Cardiac septum (tissue), 1 donor: ENCODE data around the gene ABCC9. TPM values are rescaled to one million over a fixed set of nuclear protein-coding genes. Genes with fewer than 3 reads are reported as not detected.
"Not testable (repeated sequence)": the region's sequence is repeated elsewhere in the genome, so short reads cannot be mapped to it uniquely, and the experiment has no call there.

Experiments
- DNase-seq: peaks from one replicate; pipeline ENCODE4 v3.0.0-alpha.2; 2020; ENCODE audit warnings: low spot score
- intact Hi-C: fragments of 100-400 bp; cut with DNase I; formaldehyde crosslinking; loops from one replicate; pipeline ENCODE4 v1.14.0; 2022
- total RNA-seq: library from RNA; stranded (reverse); fragmentation: NEBNext Ultra II Directional; extraction: Animal tissue kit (Norgen Biotek cat#: 25700); gene quantifications from one replicate; pipeline ENCODE4 v1.2.1, GENCODE V29; 2021
- donor health status: DM: no; HTN: no; CAD: no.

The ABCC9 gene
- total RNA-seq, 1 donor from 2014 or later: 66.2 TPM

DNA sequence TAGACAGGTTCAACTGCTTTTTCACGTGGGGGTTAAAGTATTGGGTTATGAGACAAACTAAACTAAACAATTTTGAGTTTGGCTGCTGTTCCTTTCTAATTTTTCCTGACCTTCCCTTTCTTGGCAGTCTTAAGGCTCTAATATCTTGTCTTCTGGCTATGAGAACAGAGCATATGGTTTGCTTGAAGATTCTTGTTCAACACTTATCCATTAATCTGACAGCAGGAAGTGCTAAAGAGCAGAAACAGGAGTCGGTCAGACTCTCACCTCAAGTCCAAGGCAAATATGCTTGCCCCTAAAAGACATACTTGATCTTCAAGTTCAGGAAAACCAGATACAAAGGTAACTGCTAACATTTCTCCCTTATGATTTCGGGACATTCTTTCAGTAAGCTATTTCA lies 114.1 kb downstream of the ABCC9 start:
- no peak for DNase-seq
- intact Hi-C loops: no loop called here

DNA sequence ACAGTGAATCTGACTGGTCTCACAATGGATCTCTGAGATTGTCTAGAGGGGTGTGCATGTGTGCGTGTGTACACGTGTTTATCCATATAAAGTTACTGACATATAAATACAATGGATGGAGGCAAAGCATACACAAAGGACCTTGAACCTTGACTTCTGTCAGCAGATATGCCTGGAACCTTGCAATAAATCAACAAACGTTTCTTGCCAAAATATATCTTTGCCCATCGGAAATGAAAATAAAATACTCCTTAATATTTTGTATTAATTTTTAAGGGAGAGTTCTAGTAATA lies 114.7 kb downstream of the ABCC9 start:
- DNase-seq: no peak
- intact Hi-C loops: no loop called here

- no peak for DNase-seq
- intact Hi-C loops: no loop called here
Measured at GRCh38 chr12:21825886-21826617, 115.2 kb downstream of the ABCC9 start.

GRCh38 chr12:21823581-21823980 lies 117.6 kb downstream of the ABCC9 start:
- intact Hi-C loops: loop anchor here (5.0 kb wide), 1 partner anchor 119 kb away; the partner anchor contains the start of gene ABCC9

DNA sequence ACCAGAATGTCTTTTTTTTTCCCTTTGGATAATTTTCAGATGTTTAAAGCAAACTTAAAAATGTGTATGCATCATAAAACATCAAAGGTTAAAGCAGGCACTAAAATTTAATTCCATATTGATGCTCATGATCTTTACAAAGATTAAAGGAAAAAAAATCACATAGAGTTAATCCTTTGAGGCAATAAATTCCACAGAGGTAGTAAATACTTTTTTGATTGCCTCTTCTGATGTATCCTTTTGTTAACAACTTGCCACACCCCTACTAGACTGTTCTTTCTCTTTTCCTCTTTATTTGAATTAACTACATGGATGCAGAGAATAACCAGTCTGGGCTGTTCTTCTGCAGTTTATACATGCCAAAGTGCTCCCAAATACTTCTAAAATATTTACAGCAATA lies 121.5 kb downstream of the ABCC9 start:
- DNase-seq: no peak
- intact Hi-C loops: loop anchor here (5.0 kb wide), 1 partner anchor 123 kb away; the partner anchor contains the start of gene ABCC9

More at GRCh38 chr12:21823581-21823980, 117.6 kb downstream of the ABCC9 start:
- DNase-seq: peak; percentile 75

DNA sequence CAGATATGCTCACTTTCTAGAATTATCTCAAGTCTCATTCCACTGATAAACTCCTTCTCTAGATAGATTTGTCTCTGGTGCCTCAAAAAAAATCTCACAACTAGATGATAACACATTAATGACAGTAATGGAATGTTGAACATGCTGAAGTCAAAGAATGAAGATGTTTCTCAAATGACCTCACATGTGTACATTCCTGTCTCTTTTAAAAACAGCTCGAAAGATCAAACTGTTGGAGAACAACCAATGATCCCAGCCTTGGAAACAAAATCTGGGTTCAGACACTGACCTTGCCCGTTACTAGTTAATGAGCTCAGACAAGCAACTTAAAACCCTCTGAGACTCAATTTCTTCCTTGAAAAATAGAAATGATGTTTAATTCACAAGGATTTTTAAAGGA lies 122.0 kb downstream of the ABCC9 start:
- DNase-seq: no peak
- intact Hi-C loops: no loop called here

DNA sequence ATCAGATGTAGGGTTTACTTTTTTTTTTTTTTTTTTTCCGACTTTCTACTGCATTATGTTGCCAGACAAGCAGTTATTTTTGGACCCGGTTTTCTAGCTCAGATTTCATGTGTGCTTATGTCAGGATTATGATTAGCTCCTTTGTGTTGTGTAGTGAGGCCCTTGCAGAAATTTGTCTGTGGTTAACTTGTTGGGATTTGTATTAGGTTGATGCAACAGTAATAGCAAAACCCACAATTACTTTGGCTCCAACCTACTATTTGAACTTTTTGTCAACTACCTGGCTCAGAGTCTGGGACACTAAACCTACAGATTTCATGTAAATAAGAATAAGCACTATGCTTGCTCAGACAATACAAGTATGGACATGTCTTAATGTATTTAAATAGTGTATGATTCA lies 122.6 kb downstream of the ABCC9 start:
- intact Hi-C loops: no loop called here
- no peak for DNase-seq

DNA sequence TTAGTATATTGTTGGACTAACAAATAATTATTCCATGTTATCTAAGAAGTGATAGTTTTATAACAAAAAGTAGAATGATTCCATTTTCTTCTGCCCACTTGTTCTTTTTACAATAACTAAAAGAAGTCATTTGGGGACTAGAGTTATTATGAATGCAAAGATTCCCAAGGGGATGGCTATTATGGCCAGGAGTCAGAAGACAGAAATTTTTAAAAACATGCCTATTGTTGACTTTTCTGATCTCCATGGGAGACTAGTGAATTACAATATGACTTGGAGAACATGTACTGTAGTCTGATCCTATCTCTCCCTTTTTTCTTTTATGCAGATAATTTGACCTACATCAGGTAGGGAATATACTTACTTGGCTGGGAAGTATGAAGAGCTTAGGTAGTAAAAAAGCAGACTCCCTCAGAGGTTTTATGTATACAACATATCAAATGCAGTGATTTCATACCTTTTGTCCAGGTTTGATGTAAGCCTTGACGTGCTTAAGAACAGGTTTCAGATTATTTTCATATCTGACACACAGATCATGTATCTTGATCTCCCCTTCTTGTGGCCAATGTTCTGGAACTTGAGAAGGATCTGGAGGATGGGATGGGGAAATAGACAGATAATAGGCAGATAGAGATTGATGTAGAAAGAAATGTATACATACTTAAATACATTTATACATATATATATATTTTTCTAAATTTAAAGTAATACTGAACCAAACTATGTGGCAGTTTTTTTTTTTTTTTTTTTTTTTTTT lies 125.7 kb downstream of the ABCC9 start:
- intact Hi-C loops: no loop called here
- no peak for DNase-seq

GRCh38 chr12:21814814-21815213 lies 126.4 kb downstream of the ABCC9 start:
- intact Hi-C loops: no loop called here

GRCh38 chr12:21814327-21814726 lies 126.9 kb downstream of the ABCC9 start:
- intact Hi-C loops: no loop called here
- no peak for DNase-seq

More at GRCh38 chr12:21814814-21815213, 126.4 kb downstream of the ABCC9 start:
- no peak for DNase-seq

DNA sequence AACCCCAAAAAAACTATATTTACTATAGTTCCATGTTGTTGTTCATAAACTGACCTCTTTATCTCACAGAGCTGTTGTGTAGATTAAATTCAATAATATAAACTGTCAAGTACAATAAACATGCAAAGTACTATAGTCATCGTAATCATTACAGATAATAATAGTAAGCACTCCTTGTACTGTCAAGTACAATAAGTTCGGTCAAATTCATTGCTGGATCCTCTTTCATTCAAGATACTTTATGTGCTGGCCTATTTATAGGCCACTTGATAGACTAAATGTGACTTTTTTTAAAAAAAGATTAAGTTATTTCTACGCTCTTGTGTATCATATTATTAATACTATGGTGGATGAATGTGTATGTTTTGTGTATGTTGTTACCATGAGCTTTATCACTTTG lies 127.5 kb downstream of the ABCC9 start:
- no peak for DNase-seq
- intact Hi-C loops: no loop called here

- DNase-seq: no peak
- intact Hi-C loops: no loop called here
Measured at GRCh38 chr12:21813125-21813524, 128.1 kb downstream of the ABCC9 start.

- intact Hi-C loops, DNase-seq: not testable (repeated sequence)
Measured at GRCh38 chr12:21812340-21812739, 128.9 kb downstream of the ABCC9 start.

DNA sequence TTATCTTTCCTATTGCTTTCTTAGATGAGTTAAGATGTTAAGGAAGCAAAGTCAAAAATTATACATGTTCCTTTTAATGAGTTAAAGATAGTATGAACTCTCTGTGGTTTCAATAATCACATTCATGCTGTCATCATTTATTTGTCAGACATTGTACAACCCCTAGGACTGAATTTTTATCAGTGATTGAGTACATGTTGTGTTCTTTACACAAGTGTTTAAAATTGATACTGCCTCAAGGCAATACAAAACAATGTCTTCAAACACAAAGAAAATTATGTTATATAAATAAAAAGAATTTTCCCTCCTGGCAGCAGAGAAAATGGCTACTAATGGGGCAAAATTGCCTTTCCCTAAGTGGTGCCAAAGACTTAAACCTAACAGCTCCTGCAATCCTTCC lies 132.1 kb downstream of the ABCC9 start:
- intact Hi-C loops: no loop called here
- no peak for DNase-seq

DNA sequence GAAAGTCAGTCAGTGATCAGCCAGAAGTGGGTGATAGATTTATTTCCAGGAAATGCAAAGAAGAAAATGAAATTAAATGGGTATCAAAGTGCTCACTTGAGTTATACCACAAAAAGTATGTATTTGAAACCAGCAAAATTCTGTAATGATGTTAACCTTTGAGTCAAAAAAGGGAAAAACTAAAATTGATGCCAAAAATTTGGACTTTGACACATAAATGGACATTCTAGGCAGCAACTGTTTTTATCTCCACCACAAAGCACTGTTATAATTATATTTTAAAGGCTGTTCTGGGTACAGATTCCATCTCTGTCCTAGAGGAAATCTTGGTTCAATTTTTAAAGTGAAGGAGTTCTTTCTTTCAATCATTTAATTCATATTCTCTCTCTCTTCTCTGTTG lies 135.0 kb downstream of the ABCC9 start:
- DNase-seq: no peak
- intact Hi-C loops: no loop called here

GRCh38 chr12:21801522-21802288 lies 139.5 kb downstream of the ABCC9 start:
- DNase-seq: no peak
- intact Hi-C loops: no loop called here

- intact Hi-C loops: no loop called here
- no peak for DNase-seq
Measured at GRCh38 chr12:21800011-21800410, 141.2 kb downstream of the ABCC9 start.

GRCh38 chr12:21797539-21797938 lies 143.7 kb downstream of the ABCC9 start:
- intact Hi-C loops: no loop called here
- no peak for DNase-seq

DNA sequence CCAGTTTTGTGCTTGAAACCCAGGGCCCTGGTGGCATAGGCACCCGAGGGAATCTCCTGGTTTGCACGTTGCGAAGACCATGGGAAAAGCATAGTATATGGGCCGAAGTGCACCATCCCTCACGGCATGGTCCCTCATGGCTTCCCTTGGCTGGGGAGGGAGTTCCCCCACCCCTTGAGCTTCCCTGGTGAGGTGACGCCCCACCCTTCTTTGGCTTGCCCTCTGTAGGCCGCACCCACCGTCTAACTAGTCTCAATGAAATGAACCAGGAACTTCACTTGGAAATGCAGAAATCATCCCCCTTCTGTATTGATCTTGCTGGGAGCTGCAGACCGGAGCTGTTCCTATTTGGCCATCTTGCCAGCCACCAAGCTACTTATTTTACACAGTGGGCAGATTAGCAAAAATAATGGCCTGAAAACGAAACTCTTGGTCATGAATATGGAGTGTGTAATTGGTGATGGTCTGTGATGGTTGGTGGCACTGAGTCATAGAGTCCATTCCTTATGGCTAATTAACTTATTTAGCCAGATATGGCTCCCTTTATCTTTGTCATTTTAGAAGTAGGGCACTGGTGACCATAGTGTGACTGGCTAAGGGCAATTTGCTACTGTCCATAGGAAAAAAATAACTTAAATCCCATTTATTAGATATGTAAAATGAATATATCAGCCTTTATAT lies 145.4 kb downstream of the ABCC9 start:
- intact Hi-C loops: no loop called here
- DNase-seq: no peak
